ENCODE data around the gene HTR3C. TPM values are rescaled to one million over a fixed set of nuclear protein-coding genes. Genes with fewer than 3 reads are reported as not detected.

The HTR3C gene
- total RNA-seq, 2 donors from 2014 or later, result not detected

DNA sequence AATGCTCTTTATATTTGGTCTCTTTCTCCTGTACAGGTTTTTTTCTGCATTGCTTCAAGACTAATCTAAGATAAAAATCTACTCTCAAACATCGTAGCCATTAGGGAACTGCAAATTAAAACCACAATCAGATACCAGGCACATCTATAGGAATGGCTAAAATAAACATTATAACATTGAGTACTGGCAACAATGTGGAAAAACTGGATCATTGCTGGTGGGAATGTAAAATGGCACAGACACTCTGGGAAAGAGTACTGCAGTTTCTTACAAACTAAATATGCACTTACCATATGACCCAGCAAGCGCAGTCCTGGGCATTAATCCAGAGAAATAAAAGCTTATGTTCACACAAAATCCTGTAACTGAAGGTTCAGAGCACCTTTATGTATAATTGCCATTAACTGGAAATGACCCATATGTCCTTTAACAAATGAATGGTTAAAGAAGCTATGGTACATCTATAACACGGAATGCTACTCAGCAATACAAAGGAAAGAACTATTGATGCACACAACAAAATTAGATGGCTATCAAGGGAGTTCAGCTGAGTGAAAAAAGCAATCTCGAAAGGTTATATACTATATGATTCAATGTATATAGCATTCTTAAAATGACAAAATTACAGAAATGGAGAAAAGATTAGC lies 41.5 kb upstream of the HTR3C start:
- no peak for DNase-seq
- H3K27ac Mint-ChIP-seq, result no peak overlapping the region
- WGBS, 2 experiments (ENCODE audit: insufficient coverage in 1 of 2, insufficient read length in 1 of 2), result 60 to 77% methylated on average over 1 to 3 of the region's 4 CpGs

DNA sequence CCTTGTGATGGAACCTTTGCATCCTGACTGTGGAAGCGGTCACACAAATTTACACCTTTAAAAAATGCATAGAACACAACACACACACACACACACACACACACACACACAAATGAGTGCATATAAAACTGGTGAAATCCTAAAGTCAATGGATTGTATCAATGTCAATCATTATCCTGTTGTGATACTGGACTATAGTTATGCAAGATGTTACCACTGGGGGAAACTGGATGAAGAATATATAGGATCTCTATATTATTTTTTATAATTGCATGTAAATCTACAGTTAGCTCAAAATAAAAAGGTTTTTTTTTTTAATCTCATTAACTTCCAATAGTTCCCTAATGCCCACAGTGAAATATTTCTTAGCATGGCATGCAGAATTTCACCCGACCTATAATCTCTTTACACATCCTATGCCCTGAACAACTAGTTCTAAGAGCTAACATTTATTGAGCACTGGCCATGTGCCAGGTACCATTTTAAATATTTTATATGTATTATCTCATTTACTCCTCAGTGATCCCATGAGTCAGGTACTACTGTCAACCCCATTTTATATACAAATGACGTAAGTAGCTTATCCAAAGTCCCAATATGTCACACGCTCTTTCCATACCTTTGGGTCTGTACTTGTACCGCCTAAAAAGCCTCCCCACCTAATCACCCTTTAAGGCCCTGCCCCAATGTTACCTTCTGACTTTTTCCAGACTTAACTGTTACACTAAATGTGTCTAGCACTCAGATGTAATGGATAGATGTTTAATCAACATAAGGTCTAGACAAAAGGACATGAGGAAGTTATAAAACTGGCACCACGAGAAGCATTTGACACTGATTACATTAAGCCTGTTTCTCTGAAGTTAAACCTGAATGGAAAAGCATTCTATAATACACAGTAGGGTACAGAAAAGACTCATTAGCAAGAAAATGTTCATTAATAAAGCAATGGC lies 40.6 kb upstream of the HTR3C start:
- H3K36me3 ChIP-seq (ENCODE audit: control insufficient read depth, insufficient read depth, low read length), result peaks cover 27% of the 10 kb centered on the region
- H3K4me3 Mint-ChIP-seq, result no peak overlapping the region
- WGBS, 2 experiments (ENCODE audit: insufficient coverage in 1 of 2, insufficient read length in 1 of 2), result 94 to 96% methylated on average over 4 to 6 of the region's 6 CpGs
- no peaks in the 10 kb centered on the region for H3K27me3 ChIP-seq (ENCODE audit: control insufficient read depth, insufficient read depth, low read length, poor library complexity, severe bottlenecking)
- H3K36me3 Mint-ChIP-seq (ENCODE audit: low read depth), result peaks cover 39% of the 10 kb centered on the region
- no peak overlapping the region for H3K27ac ChIP-seq (ENCODE audit: low read depth, low read length)
- H3K27me3 Mint-ChIP-seq (ENCODE audit: insufficient read depth), result no peaks in the 10 kb centered on the region
- no peak overlapping the region for H3K4me3 ChIP-seq (ENCODE audit: low read length)
- no peak overlapping the region for H3K27ac Mint-ChIP-seq
- no peak overlapping the region for H3K9ac ChIP-seq (ENCODE audit: extremely low read depth, low read length, poor library complexity, severe bottlenecking)
- peaks cover 30% of the 10 kb centered on the region for H3K4me1 Mint-ChIP-seq
- TF ChIP-seq, protein P1, sequence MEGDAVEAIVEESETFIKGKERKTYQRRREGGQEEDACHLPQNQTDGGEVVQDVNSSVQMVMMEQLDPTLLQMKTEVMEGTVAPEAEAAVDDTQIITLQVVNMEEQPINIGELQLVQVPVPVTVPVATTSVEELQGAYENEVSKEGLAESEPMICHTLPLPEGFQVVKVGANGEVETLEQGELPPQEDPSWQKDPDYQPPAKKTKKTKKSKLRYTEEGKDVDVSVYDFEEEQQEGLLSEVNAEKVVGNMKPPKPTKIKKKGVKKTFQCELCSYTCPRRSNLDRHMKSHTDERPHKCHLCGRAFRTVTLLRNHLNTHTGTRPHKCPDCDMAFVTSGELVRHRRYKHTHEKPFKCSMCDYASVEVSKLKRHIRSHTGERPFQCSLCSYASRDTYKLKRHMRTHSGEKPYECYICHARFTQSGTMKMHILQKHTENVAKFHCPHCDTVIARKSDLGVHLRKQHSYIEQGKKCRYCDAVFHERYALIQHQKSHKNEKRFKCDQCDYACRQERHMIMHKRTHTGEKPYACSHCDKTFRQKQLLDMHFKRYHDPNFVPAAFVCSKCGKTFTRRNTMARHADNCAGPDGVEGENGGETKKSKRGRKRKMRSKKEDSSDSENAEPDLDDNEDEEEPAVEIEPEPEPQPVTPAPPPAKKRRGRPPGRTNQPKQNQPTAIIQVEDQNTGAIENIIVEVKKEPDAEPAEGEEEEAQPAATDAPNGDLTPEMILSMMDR (conservative IDR thresholded peaks at IDR 0.05), result no peak
- DNase-seq, result no peak
- no peaks in the 10 kb centered on the region for H3K9me3 ChIP-seq (ENCODE audit: control insufficient read depth, low read length)
- no peaks in the 10 kb centered on the region for H3K9me3 Mint-ChIP-seq
- H3K4me1 ChIP-seq (ENCODE audit: control insufficient read depth, insufficient read depth, low read length), result no peaks in the 10 kb centered on the region

More for the DNA sequence above, 41.5 kb upstream of the HTR3C start:
- Mint-ChIP-seq H3K9me3 (no peaks in the 10 kb centered on the region), H3K27me3 (ENCODE audit: insufficient read depth) (no peaks in the 10 kb centered on the region), H3K36me3 (ENCODE audit: low read depth) (peaks cover 39% of the 10 kb centered on the region), H3K4me1 (peaks cover 28% of the 10 kb centered on the region), H3K4me3 (no peak overlapping the region)
- H3K27ac ChIP-seq (ENCODE audit: low read depth, low read length), result no peak overlapping the region
- peaks cover 27% of the 10 kb centered on the region for H3K36me3 ChIP-seq (ENCODE audit: control insufficient read depth, insufficient read depth, low read length)
- no peak overlapping the region for H3K9ac ChIP-seq (ENCODE audit: extremely low read depth, low read length, poor library complexity, severe bottlenecking)
- no peaks in the 10 kb centered on the region for H3K9me3 ChIP-seq (ENCODE audit: control insufficient read depth, low read length)
- TF ChIP-seq, protein P1 (conservative IDR thresholded peaks at IDR 0.05), result no peak
- no peak overlapping the region for H3K4me3 ChIP-seq (ENCODE audit: low read length)
- no peaks in the 10 kb centered on the region for H3K27me3 ChIP-seq (ENCODE audit: control insufficient read depth, insufficient read depth, low read length, poor library complexity, severe bottlenecking)
- H3K4me1 ChIP-seq (ENCODE audit: control insufficient read depth, insufficient read depth, low read length), result no peaks in the 10 kb centered on the region

DNA sequence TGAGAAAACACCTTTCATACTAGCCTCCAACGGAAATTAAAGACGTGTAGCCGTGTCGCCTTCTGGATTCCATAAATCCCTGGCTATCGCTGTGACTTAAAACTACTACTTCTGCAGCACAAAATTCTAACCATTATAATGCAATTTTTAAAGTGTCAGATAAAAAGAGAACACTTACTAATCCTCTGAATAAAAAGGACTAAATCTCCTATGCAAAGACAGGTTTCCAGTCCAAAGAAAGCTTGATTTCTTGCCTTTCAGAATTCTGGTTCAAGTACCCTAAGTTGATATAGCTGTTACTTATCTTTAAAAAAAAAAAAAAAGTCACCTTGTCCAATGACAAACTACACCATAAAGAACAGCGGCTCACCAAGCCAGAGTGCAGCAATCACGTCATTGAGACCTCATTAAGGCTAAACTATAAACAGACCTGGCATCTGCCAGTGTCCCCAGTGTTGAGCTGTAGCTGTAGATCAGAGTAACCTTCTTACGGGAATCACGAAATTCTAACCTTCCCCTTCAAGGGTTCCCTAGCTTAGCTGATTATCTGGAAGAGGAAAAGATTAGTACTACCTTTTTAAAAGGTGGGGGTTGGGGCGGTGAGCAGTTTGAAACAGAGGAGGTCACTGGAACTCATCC lies 37.3 kb upstream of the HTR3C start:
- H3K36me3 Mint-ChIP-seq (ENCODE audit: low read depth), result peaks cover 31% of the 10 kb centered on the region
- WGBS, 2 experiments (ENCODE audit: insufficient coverage in 1 of 2, insufficient read length in 1 of 2), result 80 to 89% methylated on average over 2 to 10 of the region's 10 CpGs
- H3K9me3 Mint-ChIP-seq, result no peaks in the 10 kb centered on the region
- Histone ChIP-seq H3K36me3 (ENCODE audit: control insufficient read depth, insufficient read depth, low read length) (peaks cover 20% of the 10 kb centered on the region), H3K27ac (ENCODE audit: low read depth, low read length) (no peak overlapping the region), H3K27me3 (ENCODE audit: control insufficient read depth, insufficient read depth, low read length, poor library complexity, severe bottlenecking) (no peaks in the 10 kb centered on the region), H3K4me1 (ENCODE audit: control insufficient read depth, insufficient read depth, low read length) (no peaks in the 10 kb centered on the region), H3K4me3 (ENCODE audit: low read length) (no peak overlapping the region), H3K9ac (ENCODE audit: extremely low read depth, low read length, poor library complexity, severe bottlenecking) (no peak overlapping the region), H3K9me3 (ENCODE audit: control insufficient read depth, low read length) (no peaks in the 10 kb centered on the region)
- no peak for DNase-seq
- peaks cover 20% of the 10 kb centered on the region for H3K4me1 Mint-ChIP-seq
- no peak overlapping the region for H3K27ac Mint-ChIP-seq
- peak overlapping the region; percentile 98 for H3K4me3 Mint-ChIP-seq
- no peaks in the 10 kb centered on the region for H3K27me3 Mint-ChIP-seq (ENCODE audit: insufficient read depth)
- TF ChIP-seq, protein P1 (conservative IDR thresholded peaks at IDR 0.05), result no peak

All from endodermal cell (in vitro differentiated cells).